Measurements from ENCODE around the gene EHD1.

The EHD1 gene

GRCh38 chr11:64878494-64879243 is at the start of gene EHD1:
Gene EHD1, minus strand, starts transcription at chr11:64878621. Its CDS starts 157 bp downstream, at chr11:64878464.
- in situ Hi-C loops (cut with HindIII; ENCODE audit: low sequenced_read_pairs) = no loop called here

GRCh38 chr11:64926689-64927088 is 48.3 kb upstream of the EHD1 start:
- in situ Hi-C loops (cut with HindIII; ENCODE audit: low sequenced_read_pairs) = no loop called here

- in situ Hi-C loops (cut with HindIII; ENCODE audit: low sequenced_read_pairs) = no loop called here
These were observed 47.4 kb upstream of the EHD1 start for GRCh38 chr11:64925536-64926436.

GRCh38 chr11:64924910-64925284 is 46.5 kb upstream of the EHD1 start:
- in situ Hi-C loops (cut with HindIII; ENCODE audit: low sequenced_read_pairs) = no loop called here

GRCh38 chr11:64923944-64924909 is 45.8 kb upstream of the EHD1 start, which contains the start of gene PPP2R5B:
Gene PPP2R5B, plus strand, starts transcription at chr11:64924689. Its CDS starts 1,046 bp downstream, at chr11:64925735.
- in situ Hi-C loops (cut with HindIII; ENCODE audit: low sequenced_read_pairs) = no loop called here

GRCh38 chr11:64923151-64923661 is 44.8 kb upstream of the EHD1 start:
- in situ Hi-C loops (cut with HindIII; ENCODE audit: low sequenced_read_pairs) = no loop called here

- in situ Hi-C loops (cut with HindIII; ENCODE audit: low sequenced_read_pairs) = no loop called here
These were observed 43.0 kb upstream of the EHD1 start for GRCh38 chr11:64921384-64921783.

GRCh38 chr11:64920124-64920523 is 41.7 kb upstream of the EHD1 start:
- in situ Hi-C loops (cut with HindIII; ENCODE audit: low sequenced_read_pairs) = no loop called here

- in situ Hi-C loops (cut with HindIII; ENCODE audit: low sequenced_read_pairs) = no loop called here
These were observed 41.2 kb upstream of the EHD1 start for GRCh38 chr11:64919627-64920026.

GRCh38 chr11:64918017-64918416 is 39.6 kb upstream of the EHD1 start:
- in situ Hi-C loops (cut with HindIII; ENCODE audit: low sequenced_read_pairs) = no loop called here

GRCh38 chr11:64917663-64917995 is 39.2 kb upstream of the EHD1 start:
- in situ Hi-C loops (cut with HindIII; ENCODE audit: low sequenced_read_pairs) = no loop called here

- in situ Hi-C loops (cut with HindIII; ENCODE audit: low sequenced_read_pairs) = no loop called here
These were observed 38.6 kb upstream of the EHD1 start, which contains the start of gene ATG2A for GRCh38 chr11:64916775-64917662. Gene ATG2A, minus strand, starts transcription at chr11:64917209. Its CDS starts 74 bp downstream, at chr11:64917135.

- in situ Hi-C loops (cut with HindIII; ENCODE audit: low sequenced_read_pairs) = no loop called here
These were observed 37.8 kb upstream of the EHD1 start for GRCh38 chr11:64916040-64916774.

GRCh38 chr11:64915376-64915887 is 37.0 kb upstream of the EHD1 start:
- in situ Hi-C loops (cut with HindIII; ENCODE audit: low sequenced_read_pairs) = no loop called here

GRCh38 chr11:64914123-64914522 is 35.7 kb upstream of the EHD1 start:
- in situ Hi-C loops (cut with HindIII; ENCODE audit: low sequenced_read_pairs) = no loop called here

GRCh38 chr11:64913171-64913727 is 34.8 kb upstream of the EHD1 start:
- in situ Hi-C loops (cut with HindIII; ENCODE audit: low sequenced_read_pairs) = no loop called here

GRCh38 chr11:64911689-64912088 is 33.3 kb upstream of the EHD1 start:
- in situ Hi-C loops (cut with HindIII; ENCODE audit: low sequenced_read_pairs) = no loop called here

GRCh38 chr11:64911142-64911541 is 32.7 kb upstream of the EHD1 start:
- in situ Hi-C loops (cut with HindIII; ENCODE audit: low sequenced_read_pairs) = no loop called here

Measured in endothelial cell of hepatic sinusoid (primary cell).